MM.1S (cell line): Measurements from ENCODE around the gene RIPOR3.

Experiments
- DNase-seq: peaks from one replicate; pipeline ENCODE4 v3.0.0-alpha.2; 2015
- H2AFZ ChIP-seq: fragments of 300-600 bp; sonication (generic); 2 replicates; pipeline ENCODE4 v1.6.0; 2016; ENCODE audit warnings: antibody characterized with exemption, low read length
- H3F3A ChIP-seq: fragments of 300-600 bp; sonication (generic); 2 replicates; pipeline ENCODE4 v1.6.1; 2016; ENCODE audit warnings: mild to moderate bottlenecking, antibody characterized with exemption, low read length, moderate library complexity, mixed read lengths; ENCODE audit not compliant: insufficient read depth
- H3K27ac ChIP-seq: fragments of 300-600 bp; sonication (generic); 2 replicates; pipeline ENCODE4 v1.5.1; 2016; ENCODE audit warnings: mild to moderate bottlenecking, low read length
- H3K27me3 ChIP-seq: fragments of 300-600 bp; sonication (generic); replicated peaks from 2 replicates; pipeline ENCODE4 v1.6.0; 2016; ENCODE audit warnings: low read length; ENCODE audit not compliant: insufficient read depth
- H3K36me3 ChIP-seq: fragments of 300-600 bp; sonication (generic); replicated peaks from 2 replicates; pipeline ENCODE4 v1.6.1; 2016; ENCODE audit warnings: mild to moderate bottlenecking, low read length, mixed read lengths; ENCODE audit not compliant: insufficient read depth
- H3K4me1 ChIP-seq: fragments of 300-600 bp; sonication (generic); 2 replicates; pipeline ENCODE4 v1.6.1; 2016; ENCODE audit warnings: low read length, mixed read lengths
- H3K4me2 ChIP-seq: fragments of 300-600 bp; sonication (generic); 2 replicates; pipeline ENCODE4 v1.6.0; 2016; ENCODE audit warnings: low read depth, low read length
- H3K4me3 ChIP-seq: fragments of 300-600 bp; sonication (generic); 2 replicates; pipeline ENCODE4 v1.5.1; 2016; ENCODE audit warnings: low read length, mixed read lengths
- H3K79me2 ChIP-seq: fragments of 300-600 bp; sonication (generic); 2 replicates; pipeline ENCODE4 v1.6.1; 2016; ENCODE audit warnings: mixed run types, low read length, mixed read lengths
- H3K9ac ChIP-seq: fragments of 300-600 bp; sonication (generic); 2 replicates; pipeline ENCODE4 v1.6.1; 2016; ENCODE audit warnings: low read length, mixed read lengths
- H3K9me2 ChIP-seq: fragments of 300-600 bp; sonication (generic); replicated peaks from 2 replicates; pipeline ENCODE4 v1.6.1; 2016; ENCODE audit warnings: mild to moderate bottlenecking, low read length, mixed read lengths; ENCODE audit not compliant: insufficient read depth
- H3K9me3 ChIP-seq: fragments of 300-600 bp; sonication (generic); replicated peaks from 2 replicates; pipeline ENCODE4 v1.6.1; 2016; ENCODE audit warnings: mild to moderate bottlenecking, low read length, mixed read lengths; ENCODE audit not compliant: insufficient read depth
- H4K20me1 ChIP-seq: fragments of 300-600 bp; sonication (generic); 2 replicates; pipeline ENCODE4 v1.6.1; 2016; ENCODE audit warnings: mild to moderate bottlenecking, low read length, moderate library complexity, mixed read lengths; ENCODE audit not compliant: insufficient read depth
- CTCF ChIP-seq: fragments of 300-600 bp; sonication (generic); IDR thresholded peaks from 2 replicates; pipeline ENCODE4 v1.5.1; 2016; ENCODE audit warnings: antibody characterized with exemption, low read length, mixed read lengths
- EZH2 ChIP-seq: fragments of 300-600 bp; sonication (generic); optimal IDR thresholded peaks from 2 replicates; pipeline ENCODE3; 2017; ENCODE audit warnings: low read depth, mild to moderate bottlenecking, antibody characterized with exemption, low read length, mixed read lengths
- EZH2phosphoT487 ChIP-seq: fragments of 300-600 bp; sonication (generic); IDR thresholded peaks from 2 replicates; pipeline ENCODE4 v1.6.1; 2018; ENCODE audit warnings: antibody characterized with exemption, low read length

The RIPOR3 gene

GRCh38 chr20:50726955-50727791, 35.8 kb upstream of the RIPOR3 start:
- Histone ChIP-seq H4K20me1 (no peaks in the 10 kb centered on the region), H3K9me2 (no peaks in the 10 kb centered on the region), H3K79me2 (peaks cover 4% of the 10 kb centered on the region), H3K4me1 (peaks cover under 1% of the 10 kb centered on the region; the same call in 1 of the 2 replicates), H2AFZ (no peak overlapping the region), H3K27ac (no peak overlapping the region), H3F3A (0 out of 2 replicates have a peak, but pooled peaks cover under 1% of the 10 kb centered on the region), H3K4me2 (no peak overlapping the region), H3K36me3 (no peaks in the 10 kb centered on the region), H3K9ac (no peak overlapping the region), H3K27me3 (no peaks in the 10 kb centered on the region), H3K9me3 (no peaks in the 10 kb centered on the region), H3K4me3 (no peak overlapping the region)
- DNase-seq, result no peak
- TF ChIP-seq EZH2 (no peak), EZH2phosphoT487 (no peak), CTCF (no peak)

GRCh38 chr20:50725724-50726005, 34.3 kb upstream of the RIPOR3 start:
- no peaks in the 10 kb centered on the region for H3K36me3 ChIP-seq
- no peak for DNase-seq
- no peaks in the 10 kb centered on the region for H3K79me2 ChIP-seq
- H3F3A ChIP-seq, result no peaks in the 10 kb centered on the region
- H3K9ac ChIP-seq, result no peak overlapping the region
- H3K4me3 ChIP-seq, result no peak overlapping the region
- no peaks in the 10 kb centered on the region for H3K27me3 ChIP-seq
- H3K27ac ChIP-seq, result no peak overlapping the region
- no peaks in the 10 kb centered on the region for H3K4me1 ChIP-seq
- no peak overlapping the region for H2AFZ ChIP-seq
- no peaks in the 10 kb centered on the region for H3K9me3 ChIP-seq
- no peak for TF ChIP-seq CTCF
- TF ChIP-seq EZH2phosphoT487, result no peak
- TF ChIP-seq EZH2, result no peak
- no peaks in the 10 kb centered on the region for H3K9me2 ChIP-seq
- no peak overlapping the region for H3K4me2 ChIP-seq
- no peaks in the 10 kb centered on the region for H4K20me1 ChIP-seq

- H3K9me2 ChIP-seq, result no peaks in the 10 kb centered on the region
- H3K36me3 ChIP-seq, result no peaks in the 10 kb centered on the region
- H3K4me3 ChIP-seq, result no peak overlapping the region
- no peaks in the 10 kb centered on the region for H3K4me1 ChIP-seq
- H3F3A ChIP-seq, result no peaks in the 10 kb centered on the region
- TF ChIP-seq CTCF, result no peak
- no peak for TF ChIP-seq EZH2phosphoT487
- TF ChIP-seq EZH2, result no peak
- H3K9me3 ChIP-seq, result no peaks in the 10 kb centered on the region
- DNase-seq, result no peak
- H3K27me3 ChIP-seq, result no peaks in the 10 kb centered on the region
- no peak overlapping the region for H3K9ac ChIP-seq
- H2AFZ ChIP-seq, result no peak overlapping the region
- H4K20me1 ChIP-seq, result no peaks in the 10 kb centered on the region
- no peaks in the 10 kb centered on the region for H3K79me2 ChIP-seq
- no peak overlapping the region for H3K27ac ChIP-seq
- no peak overlapping the region for H3K4me2 ChIP-seq
These were observed 33.7 kb upstream of the RIPOR3 start for GRCh38 chr20:50724851-50725723.
